Mammary epithelial cell (primary cell): ENCODE data around the gene HBEGF.

Experiments
- CTCF ChIP-seq, 2 donors: IDR thresholded peaks in 1 of 2; conservative IDR thresholded peaks in 1 of 2; 2 replicates each; pipeline ENCODE4 v1.5.1; 2011 to 2012; ENCODE audit warnings: inconsistent platforms in 2 of 2, low read length in 2 of 2, mild to moderate bottlenecking in 2 of 2, control low read depth in 1 of 2, low read depth in 1 of 2; ENCODE audit not compliant: insufficient read depth in 1 of 2; ENCODE audit errors: extremely low read depth in 1 of 2
- EZH2 ChIP-seq: IDR thresholded peaks from 2 replicates; pipeline ENCODE4 v1.6.1; 2012; ENCODE audit warnings: low read length, inconsistent platforms, borderline replicate concordance

GRCh38 chr5:140286424-140286823, 60.0 kb downstream of the HBEGF start:
- TF ChIP-seq CTCF (conservative IDR thresholded peaks at IDR 0.05 in 1 of 2, IDR thresholded peaks at IDR 0.05 in 1 of 2; ENCODE audit: extremely low read depth in 1 of 2, insufficient read depth in 1 of 2, low read depth in 1 of 2, low read length in 2 of 2), result no peak
- no peak for TF ChIP-seq EZH2
